H1 (cell line): ENCODE measurements around the gene MSI2. TPM values are rescaled to one million over a fixed set of nuclear protein-coding genes. Genes with fewer than 3 reads are reported as not detected.

Experiments
- CTCF ChIA-PET: fragments of 300-600 bp; sonication (Branson Sonifier 250); formaldehyde crosslinking; loops from one replicate; lab custom pipeline; 2021; ENCODE audit not compliant: partially characterized antibody; lab: Charles Lee
- POLR2A ChIA-PET: fragments of 300-600 bp; sonication (Branson Sonifier 250); formaldehyde crosslinking; loops from one replicate; lab custom pipeline; 2021; ENCODE audit warnings: inconsistent platforms; ENCODE audit not compliant: partially characterized antibody; lab: Charles Lee
- DNase-seq, 2 experiments: peaks; one replicate each; pipeline versions ENCODE4 v3.0.0 to v3.0.0-alpha.2; 2010 to 2022; ENCODE audit warnings: low spot score in 2 of 2, low read depth in 1 of 2, mixed read lengths in 1 of 2
- FAIRE-seq: peaks from 2 replicates; lab custom pipeline; 2011; peaks lifted over from hg19 to GRCh38; lab: Jason Lieb, UNC
- H2AFZ ChIP-seq: 2 replicates; pipeline ENCODE4 v1.8.1; 2012; ENCODE audit warnings: low read length, inconsistent platforms
- H2AK5ac ChIP-seq: 2 replicates; pipeline ENCODE4 v1.6.1; 2013; ENCODE audit warnings: low read depth, low read length
- H2BK120ac ChIP-seq: replicated peaks from 2 replicates; pipeline ENCODE3; 2013; ENCODE audit warnings: low read depth, low read length, inconsistent platforms
- H2BK12ac ChIP-seq: 2 replicates; pipeline ENCODE4 v1.6.1; 2013; ENCODE audit warnings: low read depth, low read length
- H2BK15ac ChIP-seq: 2 replicates; pipeline ENCODE4 v1.6.1; 2013; ENCODE audit warnings: low read length
- H2BK20ac ChIP-seq: 2 replicates; pipeline ENCODE4 v1.6.1; 2013; ENCODE audit warnings: low read length
- H2BK5ac ChIP-seq: 2 replicates; pipeline ENCODE4 v1.6.1; 2013; ENCODE audit warnings: low read depth, low read length
- H3K14ac ChIP-seq: 2 replicates; pipeline ENCODE4 v1.6.1; 2013; ENCODE audit warnings: inconsistent platforms; ENCODE audit not compliant: insufficient read length
- H3K18ac ChIP-seq: 2 replicates; pipeline ENCODE4 v1.6.1; 2013; ENCODE audit warnings: low read length; ENCODE audit errors: extremely low read depth
- H3K23ac ChIP-seq: 2 replicates; pipeline ENCODE4 v1.6.1; 2013; ENCODE audit warnings: inconsistent platforms; ENCODE audit not compliant: insufficient read length
- H3K23me2 ChIP-seq: 2 replicates; pipeline ENCODE4 v1.6.1; 2013; ENCODE audit warnings: low read depth, low read length
- H3K27ac ChIP-seq: 2 replicates; pipeline ENCODE4 v1.6.1; 2011; ENCODE audit warnings: low read depth, low read length, inconsistent platforms
- H3K27me3 ChIP-seq, 4 experiments: replicated peaks in 1 of 4; 1 replicate in 1 of 4; 2 replicates in 3 of 4; pipeline versions ENCODE4 v1.6.1 to v1.8.1; 2011 to 2013; ENCODE audit warnings: low read length in 3 of 4, mild to moderate bottlenecking in 3 of 4, inconsistent platforms in 2 of 4, mixed read lengths in 2 of 4, moderate library complexity in 1 of 4; ENCODE audit not compliant: control insufficient read depth in 3 of 4, insufficient read depth in 3 of 4; ENCODE audit errors: extremely low read depth in 1 of 4
- H3K36me3 ChIP-seq, 4 experiments: 2 replicates each; pipeline versions ENCODE4 v1.6.1 to v1.8.1; 2011 to 2013; ENCODE audit warnings: mild to moderate bottlenecking in 4 of 4, low read length in 3 of 4, moderate library complexity in 2 of 4, control low read depth in 1 of 4, inconsistent platforms in 1 of 4; ENCODE audit not compliant: insufficient read depth in 4 of 4, control insufficient read depth in 2 of 4
- H3K4ac ChIP-seq: replicated peaks from 2 replicates; pipeline ENCODE3; 2013; ENCODE audit warnings: low read length, low read depth, mixed read lengths, inconsistent platforms; ENCODE audit not compliant: insufficient read length
- H3K4me1 ChIP-seq, 4 experiments: replicated peaks in 1 of 4; 1 replicate in 1 of 4; 2 replicates in 3 of 4; pipeline versions ENCODE4 v1.6.1 to v1.8.1; 2011 to 2013; ENCODE audit warnings: low read length in 3 of 4, inconsistent platforms in 2 of 4, mixed read lengths in 1 of 4; ENCODE audit not compliant: insufficient read depth in 4 of 4, control insufficient read depth in 3 of 4
- H3K4me2 ChIP-seq, 2 experiments: 2 replicates each; pipeline versions ENCODE4 v1.6.1 to v1.8.1; 2011 to 2013; ENCODE audit warnings: low read depth in 2 of 2, low read length in 2 of 2, control low read depth in 1 of 2, inconsistent platforms in 1 of 2, mild to moderate bottlenecking in 1 of 2; ENCODE audit not compliant: insufficient read depth in 1 of 2
- H3K4me3 ChIP-seq, 4 experiments: fragments of 200-600, 300-600 bp in 1 of 4; sonication (generic), shearing (Covaris generic), sonication (Bioruptor Twin) in 1 of 4; 2 replicates each; pipeline versions ENCODE4 v1.5.1 to v1.8.1; 2011 to 2016; ENCODE audit warnings: low read length in 4 of 4, low read depth in 3 of 4, control low read depth in 2 of 4, inconsistent platforms in 2 of 4, mild to moderate bottlenecking in 2 of 4, mixed read lengths in 1 of 4, moderate library complexity in 1 of 4; ENCODE audit not compliant: insufficient read depth in 2 of 4; ENCODE audit errors: extremely low read depth in 1 of 4
- H3K56ac ChIP-seq: replicated peaks from 2 replicates; pipeline ENCODE3; 2013; ENCODE audit warnings: low read depth, mild to moderate bottlenecking, mixed read lengths, low read length, inconsistent platforms; ENCODE audit not compliant: insufficient read length
- H3K79me1 ChIP-seq: 2 replicates; pipeline ENCODE4 v1.6.1; 2013; ENCODE audit warnings: low read depth, low read length, control low read depth
- H3K79me2 ChIP-seq, 2 experiments: 2 replicates each; pipeline versions ENCODE4 v1.6.1 to v1.8.1; 2012 to 2013; ENCODE audit warnings: low read length in 2 of 2, mild to moderate bottlenecking in 2 of 2, inconsistent platforms in 1 of 2; ENCODE audit not compliant: insufficient read depth in 2 of 2, control insufficient read depth in 1 of 2
- H3K9ac ChIP-seq, 4 experiments: replicated peaks in 1 of 4; 1 replicate in 1 of 4; 2 replicates in 3 of 4; pipeline versions ENCODE4 v1.6.1 to v1.8.1; 2011 to 2013; ENCODE audit warnings: low read depth in 3 of 4, low read length in 3 of 4, control low read depth in 2 of 4, mild to moderate bottlenecking in 2 of 4, moderate library complexity in 2 of 4, inconsistent platforms in 1 of 4; ENCODE audit errors: extremely low read depth in 1 of 4
- H3K9me3 ChIP-seq, 2 experiments: 2 replicates each; pipeline versions ENCODE4 v1.6.1 to v1.8.1; 2012 to 2013; ENCODE audit warnings: mild to moderate bottlenecking in 2 of 2, moderate library complexity in 2 of 2, control low read depth in 1 of 2, inconsistent platforms in 1 of 2, low read depth in 1 of 2, low read length in 1 of 2, mixed read lengths in 1 of 2; ENCODE audit not compliant: insufficient read depth in 2 of 2
- H4K20me1 ChIP-seq, 2 experiments: replicated peaks in 1 of 2; 2 replicates each; pipeline versions ENCODE3 to v1.8.1; 2011 to 2013; ENCODE audit warnings: inconsistent platforms in 2 of 2, low read length in 2 of 2, mild to moderate bottlenecking in 1 of 2; ENCODE audit not compliant: insufficient read depth in 2 of 2, control insufficient read depth in 1 of 2
- H4K5ac ChIP-seq: 2 replicates; pipeline ENCODE4 v1.6.1; 2013; ENCODE audit warnings: low read length, low read depth, mixed read lengths, inconsistent platforms; ENCODE audit not compliant: insufficient read length
- H4K8ac ChIP-seq: 2 replicates; pipeline ENCODE4 v1.8.0; 2013; ENCODE audit warnings: mild to moderate bottlenecking, moderate library complexity, low read length, inconsistent platforms; ENCODE audit not compliant: insufficient read depth; ENCODE audit errors: extremely low read depth
- H4K91ac ChIP-seq: replicated peaks from 2 replicates; pipeline ENCODE3; 2013; ENCODE audit warnings: low read length, mixed read lengths, inconsistent platforms; ENCODE audit not compliant: insufficient read length
- CBX8 ChIP-seq: fragments of 300-800, 300-1000 bp; sonication (generic); IDR thresholded peaks from 2 replicates; pipeline ENCODE4 v1.7.1; 2016; ENCODE audit warnings: low read depth, low read length, borderline replicate concordance
- CTBP2 ChIP-seq: IDR thresholded peaks from 2 replicates; pipeline ENCODE4 v1.7.0; 2011; ENCODE audit warnings: borderline replicate concordance, mild to moderate bottlenecking, moderate library complexity, mixed read lengths, low read length; ENCODE audit not compliant: insufficient read depth, insufficient read length
- EP300 ChIP-seq, 2 experiments: IDR thresholded peaks; 1 replicate in 1 of 2; 2 replicates in 1 of 2; pipeline ENCODE4 v1.6.1; 2011 to 2012; ENCODE audit warnings: low read depth in 2 of 2, low read length in 2 of 2, mild to moderate bottlenecking in 2 of 2, borderline replicate concordance in 1 of 2, inconsistent platforms in 1 of 2, moderate library complexity in 1 of 2
- SUZ12 ChIP-seq: fragments of 200-600 bp; sonication (generic); IDR thresholded peaks from 2 replicates; pipeline ENCODE4 v1.6.1; 2012; ENCODE audit warnings: mild to moderate bottlenecking, inconsistent platforms, low read length, moderate library complexity, mixed read lengths
- WGBS, 2 experiments: shearing (Covaris generic) in 1 of 2; methylation state at CpG; one replicate each; pipeline versions ENCODE4 v1.1.6 to v1.1.7; 2013 to 2015; ENCODE audit warnings: low lambda C conversion rate in 2 of 2, mixed read lengths in 2 of 2, inconsistent platforms in 1 of 2, low coverage in 1 of 2, missing lambda C conversion rate in 1 of 2; ENCODE audit not compliant: insufficient replicate concordance in 2 of 2, insufficient coverage in 1 of 2, insufficient read length in 1 of 2; ENCODE audit errors: extremely low coverage in 1 of 2, missing lambda C conversion rate in 1 of 2; 5-methylcytosine and 5-hydroxymethylcytosine counted together
- polyA plus RNA-seq, 7 experiments: library from polyadenylated mRNA; depleted of rRNA in 3 of 7; stranded (reverse) in 5 of 7; unstranded in 2 of 7; fragments of >200 nt in 5 of 7; fragments of 200-250 nt in 2 of 7; gene quantifications; 1 replicate in 5 of 7; 2 replicates in 1 of 7; 4 replicates in 1 of 7; pipeline versions ENCODE4 v1.2.1 to v1.2.3, GENCODE V29; 2011 to 2013; ENCODE audit warnings: missing spikeins in 2 of 7, mixed read lengths in 2 of 7
- total RNA-seq: library from RNA; stranded (reverse); fragmentation: NEBNext Ultra II Directional; extraction: Animal tissue kit (Norgen Biotek cat#: 25700); gene quantifications from 2 replicates; pipeline ENCODE4 v1.2.1, GENCODE V29; 2021

Gene MSI2
- total and polyA plus RNA-seq, 2 of the 8 experiments (the other 6 are each of a cell fraction or from before 2014, with no cell fraction given), result 36.7 to 80.6 TPM

DNA sequence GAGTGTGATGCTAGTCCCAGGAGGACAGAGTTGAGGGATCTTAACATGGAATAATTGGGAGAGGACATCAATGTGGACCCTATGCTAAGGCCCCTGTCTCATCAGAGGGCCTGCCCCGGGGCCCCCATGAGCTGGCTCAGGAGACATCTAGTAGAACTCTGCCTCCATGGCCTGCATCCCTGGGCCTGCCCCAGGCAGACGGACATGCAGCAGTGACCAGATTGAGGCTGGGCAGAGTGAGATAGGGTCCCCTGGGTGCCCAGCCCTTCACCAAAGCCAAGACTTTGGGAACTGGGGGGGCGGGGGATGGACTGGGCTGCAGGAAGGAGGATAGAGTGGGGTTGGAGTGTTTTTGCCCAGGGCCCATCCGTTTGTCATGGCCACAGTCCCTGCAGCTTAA lies 373.6 kb downstream of the MSI2 start:
- FAIRE-seq (no peak), DNase-seq (no peak)
- Histone ChIP-seq H2AFZ (no peak overlapping the region), H3K27ac (no peak overlapping the region), H3K14ac (no peak overlapping the region), H3K4me3 (no peak overlapping the region), H3K9me3 (no peaks in the 10 kb centered on the region), H4K8ac (no peak overlapping the region), H3K23ac (no peak overlapping the region), H2BK120ac (no peak overlapping the region), H3K4ac (no peak overlapping the region), H4K91ac (no peak overlapping the region), H3K9ac (no peak overlapping the region), H3K36me3 (no peaks in the 10 kb centered on the region; a peak in 1 of 8 replicates), H3K18ac (no peak overlapping the region), H3K4me2 (no peak overlapping the region), H2BK12ac (no peak overlapping the region), H3K27me3 (no peaks in the 10 kb centered on the region; a peak in 1 of 7 replicates), H2BK15ac (no peak overlapping the region), H3K23me2 (no peaks in the 10 kb centered on the region), H4K5ac (no peak overlapping the region), H4K20me1 (no peaks in the 10 kb centered on the region), H3K79me1 (no peaks in the 10 kb centered on the region), H2BK20ac (no peak overlapping the region), H3K4me1 (no peaks in the 10 kb centered on the region), H2AK5ac (no peak overlapping the region), H3K79me2 (no peaks in the 10 kb centered on the region), H3K56ac (no peak overlapping the region), H2BK5ac (no peak overlapping the region)
- ChIA-PET POLR2A (no interaction called here), CTCF (interaction anchor here (1.1 kb wide), 1 partner anchor 48 kb away, joined by 3 read pairs; no protein-coding TSS in a partner anchor)
- 82% methylated on average over 3 of the region's 4 CpGs; no CpG with 5 or more reads in 1 of the 2 experiments for WGBS, 2 experiments
- no peak for TF ChIP-seq CTBP2
- no peak for TF ChIP-seq EP300 (IDR thresholded peaks at IDR 0.05; ENCODE audit: borderline replicate concordance in 1 of 2, low read depth in 2 of 2, low read length in 2 of 2)
- no peak for TF ChIP-seq SUZ12
- no peak for TF ChIP-seq CBX8
